DND-41 (cell line): ENCODE data around the gene TIE1.

ENCODE experiments used
- ATAC-seq: fragments of 200-7000 bp; cut with Tn5 transposase; 3 replicates; pipeline ENCODE4 v1.9.1; 2021; ENCODE audit warnings: low read depth; ENCODE audit not compliant: insufficient read depth
- DNase-seq: peaks from one replicate; pipeline ENCODE4 v3.0.0-alpha.2; 2020
- H2AFZ ChIP-seq: 2 replicates; pipeline ENCODE4 v1.6.0; 2012; ENCODE audit warnings: low read depth, low read length
- H3K27ac ChIP-seq: 2 replicates; pipeline ENCODE4 v1.5.1; 2012; ENCODE audit warnings: low read length, inconsistent platforms
- H3K27me3 ChIP-seq: fragments of 200-600 bp; sonication (generic); 2 replicates; pipeline ENCODE4 v1.6.0; 2012; ENCODE audit warnings: low read length, mild to moderate bottlenecking, inconsistent platforms; ENCODE audit not compliant: insufficient read depth, poor library complexity
- H3K36me3 ChIP-seq: 2 replicates; pipeline ENCODE4 v1.5.1; 2012; ENCODE audit warnings: low read length, inconsistent platforms; ENCODE audit not compliant: insufficient read depth
- H3K4me1 ChIP-seq: 2 replicates; pipeline ENCODE4 v1.5.1; 2012; ENCODE audit warnings: mild to moderate bottlenecking, low read length; ENCODE audit not compliant: insufficient read depth
- H3K4me2 ChIP-seq: 2 replicates; pipeline ENCODE4 v1.6.0; 2012; ENCODE audit warnings: mild to moderate bottlenecking, moderate library complexity, low read length, inconsistent platforms; ENCODE audit not compliant: insufficient read depth
- H3K4me3 ChIP-seq, 2 experiments: fragments of 200-600 bp in 1 of 2; shearing (Covaris generic) in 1 of 2; 2 replicates each; pipeline ENCODE4 v1.5.1; 2012 to 2016; ENCODE audit warnings: inconsistent platforms in 2 of 2, low read length in 2 of 2, mild to moderate bottlenecking in 2 of 2, low read depth in 1 of 2, moderate library complexity in 1 of 2
- H3K79me2 ChIP-seq: 2 replicates; pipeline ENCODE4 v1.6.0; 2012; ENCODE audit warnings: low read length, inconsistent platforms; ENCODE audit not compliant: insufficient read depth
- H3K9ac ChIP-seq: 2 replicates; pipeline ENCODE4 v1.6.0; 2012; ENCODE audit warnings: low read depth, mild to moderate bottlenecking, inconsistent platforms, low read length, moderate library complexity
- H3K9me3 ChIP-seq: 2 replicates; pipeline ENCODE4 v1.5.1; 2012; ENCODE audit warnings: low read length, moderate library complexity, mild to moderate bottlenecking, inconsistent platforms; ENCODE audit not compliant: insufficient read depth, severe bottlenecking
- H4K20me1 ChIP-seq: 2 replicates; pipeline ENCODE4 v1.6.0; 2012; ENCODE audit warnings: low read length; ENCODE audit not compliant: insufficient read depth
- EZH2 ChIP-seq: IDR thresholded peaks from 3 replicates; pipeline ENCODE4 v1.6.1; 2012; ENCODE audit warnings: borderline replicate concordance, low read depth, mild to moderate bottlenecking, moderate library complexity, low read length, inconsistent platforms; ENCODE audit not compliant: severe bottlenecking
- TF ChIP-seq, protein P1 (sequence below): IDR thresholded peaks from 2 replicates; pipeline ENCODE4 v1.5.1; 2012; ENCODE audit warnings: borderline replicate concordance, low read length, moderate library complexity, mild to moderate bottlenecking; ENCODE audit not compliant: poor library complexity, severe bottlenecking; ENCODE audit errors: extremely low read depth

TIE1 gene

DNA sequence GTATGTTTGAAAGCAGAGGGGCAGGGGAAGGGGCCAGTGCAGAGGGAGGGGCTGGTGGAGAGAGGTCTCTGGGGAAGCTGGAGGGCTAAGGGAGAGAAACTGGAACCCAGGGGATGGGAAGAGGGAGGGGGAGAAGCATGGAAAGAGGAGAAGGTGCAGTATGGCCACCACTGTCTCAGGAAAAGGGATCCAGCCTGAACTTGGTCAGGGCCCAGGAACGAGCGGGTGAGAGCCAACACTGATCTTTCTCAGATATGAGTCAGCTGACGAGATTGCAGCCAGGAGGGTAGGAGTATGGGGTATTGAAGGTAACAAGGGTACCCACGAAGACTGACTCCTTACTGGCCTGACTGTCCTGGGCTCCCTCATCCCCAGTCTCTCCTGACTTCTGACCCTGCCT, 18.0 kb downstream of the TIE1 start:
- H3K4me1 ChIP-seq = no peaks in the 10 kb centered on the region
- no peaks in the 10 kb centered on the region for H3K9me3 ChIP-seq
- no peak for TF ChIP-seq EZH2
- TF ChIP-seq, protein P1, sequence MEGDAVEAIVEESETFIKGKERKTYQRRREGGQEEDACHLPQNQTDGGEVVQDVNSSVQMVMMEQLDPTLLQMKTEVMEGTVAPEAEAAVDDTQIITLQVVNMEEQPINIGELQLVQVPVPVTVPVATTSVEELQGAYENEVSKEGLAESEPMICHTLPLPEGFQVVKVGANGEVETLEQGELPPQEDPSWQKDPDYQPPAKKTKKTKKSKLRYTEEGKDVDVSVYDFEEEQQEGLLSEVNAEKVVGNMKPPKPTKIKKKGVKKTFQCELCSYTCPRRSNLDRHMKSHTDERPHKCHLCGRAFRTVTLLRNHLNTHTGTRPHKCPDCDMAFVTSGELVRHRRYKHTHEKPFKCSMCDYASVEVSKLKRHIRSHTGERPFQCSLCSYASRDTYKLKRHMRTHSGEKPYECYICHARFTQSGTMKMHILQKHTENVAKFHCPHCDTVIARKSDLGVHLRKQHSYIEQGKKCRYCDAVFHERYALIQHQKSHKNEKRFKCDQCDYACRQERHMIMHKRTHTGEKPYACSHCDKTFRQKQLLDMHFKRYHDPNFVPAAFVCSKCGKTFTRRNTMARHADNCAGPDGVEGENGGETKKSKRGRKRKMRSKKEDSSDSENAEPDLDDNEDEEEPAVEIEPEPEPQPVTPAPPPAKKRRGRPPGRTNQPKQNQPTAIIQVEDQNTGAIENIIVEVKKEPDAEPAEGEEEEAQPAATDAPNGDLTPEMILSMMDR = no peak
- H3K36me3 ChIP-seq = no peaks in the 10 kb centered on the region
- H3K4me3 ChIP-seq = no peak overlapping the region
- no peak overlapping the region for H3K27ac ChIP-seq
- ATAC-seq = no peak
- no peak overlapping the region for H2AFZ ChIP-seq
- no peak overlapping the region for H3K9ac ChIP-seq
- H4K20me1 ChIP-seq = no peaks in the 10 kb centered on the region
- no peaks in the 10 kb centered on the region for H3K27me3 ChIP-seq
- no peaks in the 10 kb centered on the region for H3K79me2 ChIP-seq
- DNase-seq = no peak
- no peak overlapping the region for H3K4me2 ChIP-seq

DNA sequence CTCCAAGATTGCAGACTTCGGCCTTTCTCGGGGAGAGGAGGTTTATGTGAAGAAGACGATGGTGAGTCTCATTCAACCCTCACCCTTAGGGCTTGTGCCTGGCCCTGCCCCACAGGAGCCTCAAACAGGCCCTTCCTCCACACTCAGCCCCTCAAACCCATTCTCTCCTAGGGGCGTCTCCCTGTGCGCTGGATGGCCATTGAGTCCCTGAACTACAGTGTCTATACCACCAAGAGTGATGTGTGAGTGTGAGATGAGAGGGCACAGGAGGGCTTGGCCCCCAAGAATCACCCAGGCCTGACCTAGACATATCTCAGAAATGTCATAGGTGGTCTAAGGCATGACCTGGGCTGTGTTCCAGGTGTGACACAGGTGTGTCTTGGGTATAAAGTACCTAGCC, 18.5 kb downstream of the TIE1 start:
- Histone ChIP-seq H3K79me2 (no peaks in the 10 kb centered on the region), H3K9ac (no peak overlapping the region), H4K20me1 (no peaks in the 10 kb centered on the region), H3K4me2 (no peak overlapping the region), H3K27ac (no peak overlapping the region), H3K27me3 (no peaks in the 10 kb centered on the region), H2AFZ (no peak overlapping the region), H3K9me3 (no peaks in the 10 kb centered on the region), H3K4me3 (no peak overlapping the region), H3K36me3 (no peaks in the 10 kb centered on the region), H3K4me1 (no peaks in the 10 kb centered on the region)
- DNase-seq (no peak), ATAC-seq (no peak)
- TF ChIP-seq, protein P1 = no peak
- no peak for TF ChIP-seq EZH2

DNA sequence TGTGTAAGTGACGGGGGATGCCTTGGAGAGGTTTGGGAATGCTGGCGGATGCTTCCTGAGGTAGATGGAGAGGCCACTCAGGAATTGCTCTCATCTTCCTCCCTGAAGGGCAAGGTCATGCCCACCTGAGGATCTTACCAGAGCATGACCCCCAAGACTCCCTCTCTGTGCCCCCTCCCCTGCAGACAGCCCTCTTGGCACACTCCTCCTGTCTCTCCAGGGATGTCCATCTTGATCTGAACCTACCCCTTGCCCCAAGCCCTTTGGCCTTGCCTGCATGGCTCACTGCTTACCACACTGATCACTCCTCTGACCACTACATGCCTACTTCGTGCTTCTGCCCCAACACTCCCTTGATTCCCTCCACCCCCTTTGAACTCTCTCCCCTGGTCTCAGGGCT, 19.0 kb downstream of the TIE1 start:
- H3K27ac ChIP-seq = no peak overlapping the region
- no peaks in the 10 kb centered on the region for H4K20me1 ChIP-seq
- no peak overlapping the region for H2AFZ ChIP-seq
- ATAC-seq = no peak
- no peaks in the 10 kb centered on the region for H3K79me2 ChIP-seq
- no peak overlapping the region for H3K4me3 ChIP-seq
- H3K9ac ChIP-seq = no peak overlapping the region
- no peak overlapping the region for H3K4me2 ChIP-seq
- TF ChIP-seq, protein P1 = no peak
- TF ChIP-seq EZH2 = no peak
- DNase-seq = no peak
- no peaks in the 10 kb centered on the region for H3K36me3 ChIP-seq
- H3K4me1 ChIP-seq = no peaks in the 10 kb centered on the region
- H3K27me3 ChIP-seq = no peaks in the 10 kb centered on the region
- H3K9me3 ChIP-seq = no peaks in the 10 kb centered on the region

DNA sequence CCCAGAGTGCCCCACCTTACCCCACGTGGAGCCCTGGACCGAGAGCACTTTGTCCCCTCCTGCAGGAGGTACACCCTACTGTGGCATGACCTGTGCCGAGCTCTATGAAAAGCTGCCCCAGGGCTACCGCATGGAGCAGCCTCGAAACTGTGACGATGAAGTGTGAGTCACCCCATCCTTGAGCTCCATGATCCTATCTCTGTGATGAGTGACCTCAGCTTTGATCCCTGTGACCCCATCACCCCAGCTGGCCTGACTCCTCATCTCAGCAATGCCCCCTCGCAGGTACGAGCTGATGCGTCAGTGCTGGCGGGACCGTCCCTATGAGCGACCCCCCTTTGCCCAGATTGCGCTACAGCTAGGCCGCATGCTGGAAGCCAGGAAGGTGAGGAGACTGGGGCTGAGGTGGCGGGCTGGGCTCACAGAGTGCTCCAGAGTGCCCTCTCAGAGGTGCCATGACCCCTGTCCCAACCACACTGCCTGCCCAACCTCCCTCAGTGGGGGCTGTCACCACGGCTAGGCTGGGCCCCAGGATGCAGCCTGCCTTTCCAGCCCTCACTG, 20.6 kb downstream of the TIE1 start:
- Histone ChIP-seq H3K4me1 (no peaks in the 10 kb centered on the region), H3K4me3 (no peak overlapping the region), H3K79me2 (no peaks in the 10 kb centered on the region), H4K20me1 (no peaks in the 10 kb centered on the region), H3K36me3 (no peaks in the 10 kb centered on the region), H3K9ac (no peak overlapping the region), H3K4me2 (no peak overlapping the region), H3K9me3 (peaks cover 6% of the 10 kb centered on the region), H2AFZ (no peak overlapping the region), H3K27me3 (no peaks in the 10 kb centered on the region), H3K27ac (no peak overlapping the region)
- TF ChIP-seq, protein P1 = no peak
- no peak for TF ChIP-seq EZH2
- no peak for DNase-seq
- ATAC-seq = no peak
